ENCODE measurements around the gene UBE2H.

Gene UBE2H

GRCh38 chr7:129950191-129950932 lies 2.4 kb downstream of the UBE2H start:
- peak overlapping the region; percentile 89 for H3K4me2 ChIP-seq
- H3K27ac ChIP-seq: peak overlapping the region; percentile 87
- TF ChIP-seq Cebpa-rat (IDR thresholded peaks at IDR 0.05): no peak
- H3K27me3 ChIP-seq: no peaks in the 10 kb centered on the region
- H3K4me1 ChIP-seq: peaks cover 46% of the 10 kb centered on the region
- H3K36me3 ChIP-seq: peaks cover 16% of the 10 kb centered on the region
- peak overlapping the region; percentile 95 for H3K9ac ChIP-seq
- peak overlapping the region; percentile 88 for H3K4me3 ChIP-seq
- peaks cover 51% of the 10 kb centered on the region for H4K20me1 ChIP-seq
- peaks cover 6% of the 10 kb centered on the region; the same call in 1 of the 2 replicates for H3K9me3 ChIP-seq

DNA sequence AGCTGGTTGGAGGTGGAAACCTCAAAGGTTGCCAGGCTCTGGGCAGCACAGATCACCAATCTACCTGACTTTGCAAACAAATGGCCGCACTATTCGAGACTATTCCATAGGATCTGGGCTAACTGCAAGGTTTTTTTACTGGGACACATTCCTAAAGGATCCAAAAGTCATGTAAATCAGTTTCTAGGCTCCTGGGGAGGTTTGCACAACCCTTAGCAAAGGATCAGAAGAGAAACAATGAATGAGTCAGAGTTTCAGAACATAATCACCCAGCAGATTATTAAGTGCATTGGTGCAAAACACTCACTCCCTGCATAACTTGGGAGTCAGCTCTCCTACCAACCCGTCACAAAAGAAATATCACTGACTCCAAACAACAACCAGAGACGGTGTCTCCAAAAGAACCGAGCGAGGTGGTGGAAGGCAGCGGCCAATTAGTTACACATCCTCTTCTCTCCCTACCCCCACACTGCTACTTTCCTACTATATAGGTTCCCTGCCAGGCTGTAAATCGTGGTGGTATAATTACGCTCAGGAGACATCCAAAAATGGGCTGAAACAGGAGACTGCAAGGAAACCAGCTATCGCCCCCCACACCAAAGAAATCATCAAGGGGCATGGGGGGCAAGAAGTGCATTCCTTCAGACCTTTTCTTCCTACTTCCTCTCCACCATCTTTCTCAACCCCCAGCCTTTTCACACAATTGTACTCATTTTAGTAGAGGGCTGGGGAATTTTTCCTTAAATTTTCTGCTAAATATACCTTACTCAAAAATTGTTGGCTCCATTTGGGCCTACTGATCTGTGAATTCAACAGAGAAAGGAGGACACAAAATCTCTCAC lies 3.2 kb downstream of the UBE2H start:
- peak overlapping the region; percentile 88 for H3K4me3 ChIP-seq
- H3K4me1 ChIP-seq: peaks cover 46% of the 10 kb centered on the region
- H4K20me1 ChIP-seq: peaks cover 59% of the 10 kb centered on the region
- no peaks in the 10 kb centered on the region for H3K27me3 ChIP-seq
- H3K9ac ChIP-seq: peak overlapping the region; percentile 95
- TF ChIP-seq Cebpa-rat (IDR thresholded peaks at IDR 0.05): no peak
- peak overlapping the region; percentile 89 for H3K4me2 ChIP-seq
- H3K9me3 ChIP-seq: peaks cover 14% of the 10 kb centered on the region; the same call in 1 of the 2 replicates
- peaks cover 24% of the 10 kb centered on the region for H3K36me3 ChIP-seq
- H3K27ac ChIP-seq: peak overlapping the region; percentile 87

DNA sequence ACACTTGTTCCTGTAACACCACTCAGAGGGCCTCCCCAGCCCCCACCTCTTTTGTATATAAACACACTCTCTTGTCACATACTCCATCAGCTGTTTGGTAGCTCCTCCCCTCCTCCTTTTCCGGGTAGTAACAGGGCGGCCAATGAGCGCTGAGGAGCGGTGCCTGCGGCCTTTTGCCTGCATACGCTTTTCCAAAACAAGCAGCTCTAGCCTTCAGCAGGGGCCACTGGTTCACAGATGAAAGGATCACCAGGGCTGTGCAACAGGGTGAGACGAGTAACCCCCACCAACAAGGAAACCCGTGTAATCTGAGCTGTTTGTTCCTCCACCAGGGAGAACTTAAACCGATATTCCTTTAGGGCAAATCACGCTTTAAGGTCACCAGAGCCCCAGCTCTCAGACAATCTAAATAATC lies 3.9 kb downstream of the UBE2H start:
- H4K20me1 ChIP-seq: peaks cover 65% of the 10 kb centered on the region
- peaks cover 30% of the 10 kb centered on the region for H3K36me3 ChIP-seq
- peak overlapping the region; percentile 87 for H3K27ac ChIP-seq
- H3K27me3 ChIP-seq: no peaks in the 10 kb centered on the region
- H3K4me3 ChIP-seq: peak overlapping the region; percentile 88
- H3K4me1 ChIP-seq: peaks cover 46% of the 10 kb centered on the region
- no peak for TF ChIP-seq Cebpa-rat (IDR thresholded peaks at IDR 0.05)
- H3K9ac ChIP-seq: peak overlapping the region; percentile 95
- peak overlapping the region; percentile 89 for H3K4me2 ChIP-seq
- H3K9me3 ChIP-seq: peaks cover 14% of the 10 kb centered on the region; the same call in 1 of the 2 replicates

DNA sequence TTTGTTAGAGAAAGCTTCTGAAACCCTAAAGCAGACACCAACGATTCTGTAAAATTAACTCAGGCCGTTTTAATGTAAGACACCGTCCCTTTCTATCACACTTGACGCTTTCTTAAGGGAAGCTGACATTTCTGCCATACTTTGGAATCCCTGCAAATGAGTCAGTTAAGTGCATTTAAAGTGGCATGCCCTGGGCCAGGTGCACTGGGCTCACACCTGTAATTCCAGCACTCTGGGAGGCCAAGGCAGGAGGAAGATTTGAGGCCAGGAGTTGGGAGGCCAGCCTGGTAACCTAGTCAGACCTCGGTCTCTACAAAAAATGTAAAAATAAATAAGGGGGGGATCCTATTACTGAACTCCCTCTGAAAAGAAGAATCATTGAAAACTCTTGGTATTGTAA lies 4.4 kb downstream of the UBE2H start:
- H3K27ac ChIP-seq: no peak overlapping the region
- no peak for TF ChIP-seq Cebpa-rat (IDR thresholded peaks at IDR 0.05)
- peak overlapping the region; percentile 89 for H3K4me2 ChIP-seq
- H3K4me1 ChIP-seq: peaks cover 43% of the 10 kb centered on the region
- peaks cover 35% of the 10 kb centered on the region for H3K36me3 ChIP-seq
- H3K4me3 ChIP-seq: no peak overlapping the region
- H3K27me3 ChIP-seq: no peaks in the 10 kb centered on the region
- peaks cover 71% of the 10 kb centered on the region for H4K20me1 ChIP-seq
- H3K9me3 ChIP-seq: peaks cover 14% of the 10 kb centered on the region; the same call in 1 of the 2 replicates
- H3K9ac ChIP-seq: no peak overlapping the region

GRCh38 chr7:129947701-129948100 lies 5.1 kb downstream of the UBE2H start:
- H3K4me2 ChIP-seq: peak overlapping the region; percentile 89
- no peak for TF ChIP-seq Cebpa-rat (IDR thresholded peaks at IDR 0.05)
- H4K20me1 ChIP-seq: peaks cover 77% of the 10 kb centered on the region

DNA sequence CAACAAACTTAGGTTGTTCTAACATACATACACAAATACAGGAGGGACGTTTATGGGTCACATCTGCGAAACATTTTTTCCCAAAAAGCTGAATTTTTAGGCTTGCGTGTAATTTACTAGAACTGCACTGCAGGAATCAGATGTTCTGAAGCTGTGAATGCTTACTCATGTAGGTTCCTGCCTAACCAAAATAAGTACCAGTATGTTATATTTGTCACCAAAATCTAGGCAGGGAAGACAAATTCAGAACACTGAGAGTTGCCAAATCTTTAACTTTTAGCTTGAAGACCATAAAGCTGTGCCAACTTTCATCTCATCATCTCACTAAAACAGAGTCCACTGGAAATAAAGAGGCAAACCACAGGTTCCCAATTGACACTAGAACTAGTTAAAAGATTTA lies 5.7 kb downstream of the UBE2H start:
- H3K9me3 ChIP-seq: peaks cover 14% of the 10 kb centered on the region; the same call in 1 of the 2 replicates
- H3K9ac ChIP-seq: no peak overlapping the region
- H3K4me1 ChIP-seq: peaks cover 39% of the 10 kb centered on the region
- no peak overlapping the region for H3K27ac ChIP-seq
- H3K27me3 ChIP-seq: no peaks in the 10 kb centered on the region
- TF ChIP-seq Cebpa-rat (IDR thresholded peaks at IDR 0.05): no peak
- H4K20me1 ChIP-seq: peaks cover 80% of the 10 kb centered on the region
- H3K36me3 ChIP-seq: peaks cover 43% of the 10 kb centered on the region
- H3K4me3 ChIP-seq: no peak overlapping the region
- H3K4me2 ChIP-seq: no peak overlapping the region

More at GRCh38 chr7:129947701-129948100, 5.1 kb downstream of the UBE2H start:
- no peaks in the 10 kb centered on the region for H3K27me3 ChIP-seq
- no peak overlapping the region for H3K9ac ChIP-seq
- H3K9me3 ChIP-seq: peaks cover 14% of the 10 kb centered on the region; the same call in 1 of the 2 replicates
- peaks cover 39% of the 10 kb centered on the region for H3K4me1 ChIP-seq
- H3K4me3 ChIP-seq: no peak overlapping the region
- peaks cover 41% of the 10 kb centered on the region for H3K36me3 ChIP-seq
- H3K27ac ChIP-seq: no peak overlapping the region

GRCh38 chr7:129946282-129946681 lies 6.5 kb downstream of the UBE2H start:
- H3K27ac ChIP-seq: no peak overlapping the region
- TF ChIP-seq Cebpa-rat (IDR thresholded peaks at IDR 0.05): no peak
- no peak overlapping the region for H3K4me3 ChIP-seq
- H3K36me3 ChIP-seq: peaks cover 50% of the 10 kb centered on the region
- H3K9me3 ChIP-seq: peaks cover 14% of the 10 kb centered on the region; the same call in 1 of the 2 replicates
- H3K4me1 ChIP-seq: peaks cover 39% of the 10 kb centered on the region
- no peak overlapping the region for H3K4me2 ChIP-seq
- H4K20me1 ChIP-seq: peaks cover 81% of the 10 kb centered on the region
- H3K27me3 ChIP-seq: no peaks in the 10 kb centered on the region
- H3K9ac ChIP-seq: no peak overlapping the region

DNA sequence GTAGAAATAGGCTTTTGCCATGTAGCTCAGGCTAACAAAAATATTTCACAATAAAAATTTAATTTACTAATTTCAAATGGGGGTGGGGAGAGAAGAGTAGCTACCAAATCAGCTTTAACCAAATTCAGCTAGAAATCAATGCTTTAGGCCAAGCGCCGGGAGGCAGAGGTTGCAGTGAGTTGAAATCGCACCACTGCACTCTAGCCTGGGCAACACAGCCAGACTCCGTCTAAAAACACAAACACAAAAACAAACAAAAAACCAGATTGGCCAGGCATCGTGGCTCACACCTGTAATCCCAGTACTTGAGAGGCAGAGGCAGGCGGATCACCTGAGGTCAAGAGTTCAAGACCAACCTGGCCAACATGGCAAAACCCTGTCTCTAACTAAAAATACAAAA lies 9.4 kb downstream of the UBE2H start:
- H3K9ac ChIP-seq: no peak overlapping the region
- peaks cover 73% of the 10 kb centered on the region for H3K36me3 ChIP-seq
- H3K9me3 ChIP-seq: peaks cover 14% of the 10 kb centered on the region; the same call in 1 of the 2 replicates
- no peak overlapping the region for H3K4me3 ChIP-seq
- no peaks in the 10 kb centered on the region for H3K27me3 ChIP-seq
- no peak overlapping the region for H3K4me2 ChIP-seq
- peaks cover 13% of the 10 kb centered on the region for H3K4me1 ChIP-seq
- peaks cover 100% of the 10 kb centered on the region for H4K20me1 ChIP-seq
- no peak for TF ChIP-seq Cebpa-rat (IDR thresholded peaks at IDR 0.05)
- H3K27ac ChIP-seq: no peak overlapping the region

DNA sequence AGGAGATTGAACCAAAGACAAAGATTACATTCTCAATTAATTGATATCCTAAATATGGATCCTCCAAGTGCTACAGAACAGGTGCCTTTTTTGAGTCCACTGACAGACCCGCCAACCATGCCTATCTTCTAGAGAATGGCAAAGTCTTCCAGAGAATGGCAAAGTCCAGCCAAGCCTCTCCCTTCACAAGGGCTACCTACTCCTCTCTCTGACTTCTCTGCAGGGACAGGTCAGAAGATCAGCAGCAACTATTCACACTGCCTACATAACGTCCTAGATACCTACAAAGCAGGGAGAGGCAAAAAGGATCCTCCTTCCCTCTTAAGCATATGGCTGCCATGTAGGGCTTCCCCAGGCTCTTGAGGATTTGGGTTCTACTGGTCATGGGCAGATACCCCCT lies 12.4 kb downstream of the UBE2H start:
- H3K4me2 ChIP-seq: no peak overlapping the region
- no peak overlapping the region for H3K27ac ChIP-seq
- H3K9me3 ChIP-seq: peaks cover 8% of the 10 kb centered on the region; the same call in 1 of the 2 replicates
- H3K9ac ChIP-seq: no peak overlapping the region
- TF ChIP-seq Cebpa-rat (IDR thresholded peaks at IDR 0.05): no peak
- H4K20me1 ChIP-seq: peaks cover 100% of the 10 kb centered on the region
- H3K36me3 ChIP-seq: peaks cover 65% of the 10 kb centered on the region
- H3K4me3 ChIP-seq: no peak overlapping the region
- no peaks in the 10 kb centered on the region for H3K27me3 ChIP-seq
- H3K4me1 ChIP-seq: no peaks in the 10 kb centered on the region

All from BLaER1 (cell line).